ENCODE results near the gene SPAG16. TPM values are rescaled to one million over a fixed set of nuclear protein-coding genes. Genes with fewer than 3 reads are reported as not detected.

SPAG16 gene
- total RNA-seq, 4 donors from 2014 or later = 1.2 to 30.8 (median 16.2) TPM

- no peaks in the 10 kb centered on the region for H3K9me3 ChIP-seq
- no peak for TF ChIP-seq POLR2AphosphoS5 (IDR thresholded peaks at IDR 0.05)
- TF ChIP-seq CTCF (IDR thresholded peaks at IDR 0.05) = no peak
- no peak for TF ChIP-seq EP300 (IDR thresholded peaks at IDR 0.05; ENCODE audit: low read depth)
- TF ChIP-seq POLR2A (IDR thresholded peaks at IDR 0.05) = no peak
- no peak for DNase-seq
- intact Hi-C loops (cut with DNase I; ENCODE audit: low total_unique reads) = no loop called here
- H3K27ac ChIP-seq = no peak overlapping the region
- no peaks in the 10 kb centered on the region for H3K4me1 ChIP-seq
- in situ Hi-C loops (cut with MboI; ENCODE audit: low pct_ligation_motif_present in 1 of 4, low pct_unique_long_range_greater_than_20kb in 1 of 4, low sequenced_read_pairs in 3 of 4) = no loop called here
- H3K27me3 ChIP-seq = no peaks in the 10 kb centered on the region
- H3K4me3 ChIP-seq = no peak overlapping the region
- no peaks in the 10 kb centered on the region for H3K36me3 ChIP-seq
- WGBS, 2 donors (ENCODE audit: low coverage in 1 of 2) = 82 to 86% methylated on average over 1 of the region's 1 CpG
Observed at GRCh38 chr2:213722565-213722964, 438.3 kb downstream of the SPAG16 start.

GRCh38 chr2:213723041-213723560 lies 438.8 kb downstream of the SPAG16 start:
- in situ Hi-C loops (cut with MboI; ENCODE audit: low pct_ligation_motif_present in 1 of 4, low pct_unique_long_range_greater_than_20kb in 1 of 4, low sequenced_read_pairs in 3 of 4) = no loop called here
- no peaks in the 10 kb centered on the region for H3K9me3 ChIP-seq
- H3K27ac ChIP-seq = no peak overlapping the region
- DNase-seq = no peak
- no peaks in the 10 kb centered on the region for H3K4me1 ChIP-seq
- no peaks in the 10 kb centered on the region for H3K27me3 ChIP-seq
- H3K4me3 ChIP-seq = no peak overlapping the region
- 73 to 90% methylated on average over 1 to 2 of the region's 2 CpGs for WGBS, 2 donors (ENCODE audit: low coverage in 1 of 2)
- TF ChIP-seq EP300 (IDR thresholded peaks at IDR 0.05; ENCODE audit: low read depth) (no peak), CTCF (IDR thresholded peaks at IDR 0.05) (no peak), POLR2A (IDR thresholded peaks at IDR 0.05) (no peak), POLR2AphosphoS5 (IDR thresholded peaks at IDR 0.05) (no peak)
- intact Hi-C loops (cut with DNase I; ENCODE audit: low total_unique reads) = no loop called here
- H3K36me3 ChIP-seq = no peaks in the 10 kb centered on the region

GRCh38 chr2:213723707-213724106 lies 439.4 kb downstream of the SPAG16 start:
- TF ChIP-seq POLR2A (IDR thresholded peaks at IDR 0.05) (no peak), EP300 (IDR thresholded peaks at IDR 0.05; ENCODE audit: low read depth) (no peak), POLR2AphosphoS5 (IDR thresholded peaks at IDR 0.05) (no peak), CTCF (IDR thresholded peaks at IDR 0.05) (no peak)
- no peaks in the 10 kb centered on the region for H3K9me3 ChIP-seq
- WGBS, 2 donors (ENCODE audit: low coverage in 1 of 2) = 10 to 17% methylated on average over 1 of the region's 1 CpG
- no peaks in the 10 kb centered on the region for H3K36me3 ChIP-seq
- H3K27ac ChIP-seq = no peak overlapping the region
- no peak overlapping the region for H3K4me3 ChIP-seq
- DNase-seq = no peak
- in situ Hi-C loops (cut with MboI; ENCODE audit: low pct_ligation_motif_present in 1 of 4, low pct_unique_long_range_greater_than_20kb in 1 of 4, low sequenced_read_pairs in 3 of 4) = no loop called here
- intact Hi-C loops (cut with DNase I; ENCODE audit: low total_unique reads) = no loop called here
- H3K27me3 ChIP-seq = no peaks in the 10 kb centered on the region
- H3K4me1 ChIP-seq = no peaks in the 10 kb centered on the region

- intact Hi-C loops (cut with DNase I; ENCODE audit: low total_unique reads) = no loop called here
- DNase-seq = no peak
- no peaks in the 10 kb centered on the region for H3K27me3 ChIP-seq
- H3K9me3 ChIP-seq = no peaks in the 10 kb centered on the region
- H3K27ac ChIP-seq = no peak overlapping the region
- TF ChIP-seq CTCF (IDR thresholded peaks at IDR 0.05) (no peak), POLR2A (IDR thresholded peaks at IDR 0.05) (no peak), POLR2AphosphoS5 (IDR thresholded peaks at IDR 0.05) (no peak), EP300 (IDR thresholded peaks at IDR 0.05; ENCODE audit: low read depth) (no peak)
- 73% methylated on average over 1 of the region's 1 CpG; no CpG with 5 or more reads in 1 of the 2 donors for WGBS, 2 donors (ENCODE audit: low coverage in 1 of 2)
- no peak overlapping the region for H3K4me3 ChIP-seq
- no peaks in the 10 kb centered on the region for H3K4me1 ChIP-seq
- no peaks in the 10 kb centered on the region for H3K36me3 ChIP-seq
- in situ Hi-C loops (cut with MboI; ENCODE audit: low pct_ligation_motif_present in 1 of 4, low pct_unique_long_range_greater_than_20kb in 1 of 4, low sequenced_read_pairs in 3 of 4) = no loop called here
Observed at GRCh38 chr2:213726101-213726500, 441.8 kb downstream of the SPAG16 start.

Measured in transverse colon (tissue), 4 donors.